H1 (cell line): ENCODE results near the gene MSANTD7. TPM values are rescaled to one million over a fixed set of nuclear protein-coding genes. Genes with fewer than 3 reads are reported as not detected.

ENCODE experiments used
- CHD7 ChIP-seq: fragments of 300-600 bp; sonication (generic); IDR thresholded peaks from 2 replicates; pipeline ENCODE4 v1.7.1; 2012; ENCODE audit warnings: low read length, moderate library complexity, mild to moderate bottlenecking, inconsistent platforms; ENCODE audit not compliant: insufficient replicate concordance
- EP300 ChIP-seq, 2 experiments: IDR thresholded peaks; 1 replicate in 1 of 2; 2 replicates in 1 of 2; pipeline ENCODE4 v1.6.1; 2011 to 2012; ENCODE audit warnings: low read depth in 2 of 2, low read length in 2 of 2, mild to moderate bottlenecking in 2 of 2, borderline replicate concordance in 1 of 2, inconsistent platforms in 1 of 2, moderate library complexity in 1 of 2
- POLR2A ChIP-seq, 2 experiments: IDR thresholded peaks; 1 replicate in 1 of 2; 2 replicates in 1 of 2; pipeline ENCODE4 v1.6.1; 2011; ENCODE audit warnings: low read depth in 2 of 2, low read length in 2 of 2, mild to moderate bottlenecking in 2 of 2; ENCODE audit errors: control extremely low read depth in 1 of 2
- SIRT6 ChIP-seq: IDR thresholded peaks from one replicate; pipeline ENCODE4 v1.7.1; 2012; ENCODE audit warnings: low read length, inconsistent platforms
- SP4 ChIP-seq: IDR thresholded peaks from 2 replicates; pipeline ENCODE4 v1.6.1; 2012; ENCODE audit warnings: low read length, inconsistent platforms
- polyA plus RNA-seq, 7 experiments: library from polyadenylated mRNA; depleted of rRNA in 3 of 7; stranded (reverse) in 5 of 7; unstranded in 2 of 7; fragments of >200 nt in 5 of 7; fragments of 200-250 nt in 2 of 7; gene quantifications; 1 replicate in 5 of 7; 2 replicates in 1 of 7; 4 replicates in 1 of 7; pipeline versions ENCODE4 v1.2.1 to v1.2.3, GENCODE V29; 2011 to 2013; ENCODE audit warnings: missing spikeins in 2 of 7, mixed read lengths in 2 of 7
- total RNA-seq: library from RNA; stranded (reverse); fragmentation: NEBNext Ultra II Directional; extraction: Animal tissue kit (Norgen Biotek cat#: 25700); gene quantifications from 2 replicates; pipeline ENCODE4 v1.2.1, GENCODE V29; 2021

Gene MSANTD7
- total and polyA plus RNA-seq, 2 of the 8 experiments (the other 6 are each of a cell fraction or from before 2014, with no cell fraction given) = 5.0 to 15.2 TPM

DNA sequence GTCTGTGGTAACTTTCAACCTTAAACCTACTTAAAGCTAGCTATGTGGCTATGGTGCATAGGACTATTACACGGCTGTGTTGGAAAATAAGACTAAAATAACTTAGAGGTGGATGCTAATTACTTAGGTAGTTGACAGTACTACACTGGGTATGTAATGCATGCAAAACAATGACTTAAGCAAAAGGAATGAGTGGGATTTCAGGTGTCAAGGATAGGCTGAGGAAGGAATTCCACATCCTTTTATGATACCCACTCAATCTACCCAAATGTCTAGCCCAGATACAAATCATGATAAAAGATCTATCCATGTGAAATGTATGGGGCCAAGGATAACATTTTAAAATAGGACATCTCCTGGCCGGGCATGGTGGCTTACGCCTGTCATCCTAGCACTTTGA is 14.1 kb upstream of the MSANTD7 start (continued):
- TF ChIP-seq CHD7 (no peak), EP300 (IDR thresholded peaks at IDR 0.05; ENCODE audit: borderline replicate concordance in 1 of 2, low read depth in 2 of 2, low read length in 2 of 2) (no peak), SIRT6 (no peak), POLR2A (IDR thresholded peaks at IDR 0.05; ENCODE audit: control extremely low read depth in 1 of 2, low read depth in 2 of 2, low read length in 2 of 2) (no peak), SP4 (no peak)
